Renal cortex interstitium (tissue), 15 donors: ENCODE results near the gene C2orf78. TPM values are rescaled to one million over a fixed set of nuclear protein-coding genes. Genes with fewer than 3 reads are reported as not detected.
"Not testable (repeated sequence)": the region's sequence is repeated elsewhere in the genome, so short reads cannot be mapped to it uniquely, and the experiment has no call there.

Source experiments
- DNase-seq, 11 donors: peaks; one replicate each; pipeline ENCODE4 v3.0.0-alpha.2; 2013; ENCODE audit warnings: low read depth in 9 of 11, low spot score in 4 of 11; ENCODE audit errors: extremely low read depth in 1 of 11
- long read RNA-seq, 16 experiments: transcript quantifications; one replicate each; lab custom pipeline, GENCODE V29; 2026
- polyA plus RNA-seq, 3 donors: library from polyadenylated mRNA; unstranded; fragments of 120-200 nt; gene quantifications; one replicate each; pipeline ENCODE4 v1.2.1, GENCODE V29; 2013; ENCODE audit not compliant: insufficient read length in 3 of 3

C2orf78 gene, protein sequence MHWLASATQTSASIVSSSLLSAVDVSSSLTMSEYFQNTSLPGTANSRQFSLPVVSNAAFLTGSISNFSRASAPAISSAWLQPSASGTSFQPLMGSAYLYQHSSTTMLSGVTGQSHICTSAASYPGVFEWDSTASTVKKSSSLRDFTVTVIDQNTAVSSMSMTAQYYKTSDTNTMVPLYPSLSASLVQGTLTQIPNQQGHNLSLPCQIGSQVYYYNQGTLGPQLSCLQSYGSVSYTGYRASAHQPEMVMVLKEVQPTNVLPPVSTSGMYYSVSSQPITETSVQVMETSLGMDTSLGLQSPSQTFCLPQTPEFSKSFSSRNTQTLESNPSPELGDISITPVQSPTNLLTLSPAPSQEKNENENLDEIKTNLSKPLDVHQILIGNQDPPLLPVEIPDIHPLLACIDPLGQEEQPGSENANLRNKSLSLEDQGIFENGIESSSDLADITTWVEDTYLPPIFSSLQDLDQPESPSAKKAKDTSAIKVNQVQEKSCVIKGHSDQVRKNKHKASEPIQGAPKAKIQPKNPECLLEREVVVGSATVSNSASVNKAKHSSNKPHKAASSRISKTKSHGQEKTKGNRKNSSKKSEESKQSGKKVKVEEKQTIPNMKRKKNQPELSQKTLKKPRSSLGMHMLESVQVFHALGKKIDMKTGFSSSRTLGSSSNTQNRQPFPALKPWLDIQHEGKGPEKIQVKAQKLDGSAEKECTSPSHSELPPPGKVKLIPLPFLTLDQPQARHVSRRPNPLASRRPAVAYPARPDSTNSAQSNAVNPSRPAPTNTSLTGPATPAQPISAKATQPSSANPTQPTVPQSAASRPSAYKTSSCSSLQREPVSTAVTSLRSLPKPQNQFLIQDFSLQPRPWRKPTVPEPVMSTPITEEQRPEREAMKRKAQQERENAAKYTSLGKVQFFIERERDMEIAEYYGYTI
- polyA plus RNA-seq: not detected
- long read RNA-seq, donor 1: 0 reads
- long read RNA-seq, donor 2: 0 reads
- long read RNA-seq, donor 3: 0 reads
- long read RNA-seq, donor 4: 0 reads
- long read RNA-seq, donor 5: 0 reads
- long read RNA-seq, donor 6: 0 reads
- long read RNA-seq, donor 7: 0 reads
- long read RNA-seq, donor 8: 0 reads
- long read RNA-seq, donor 9: 0 reads
- long read RNA-seq, donor 10: 0 reads
- long read RNA-seq, donor 11: 0 reads
- long read RNA-seq, donor 12: 0 reads
- long read RNA-seq, donor 13: 0 reads
- long read RNA-seq, donor 14: 0 reads
- long read RNA-seq, donor 15: 0 reads
- long read RNA-seq, donor 16: 0 reads

DNA sequence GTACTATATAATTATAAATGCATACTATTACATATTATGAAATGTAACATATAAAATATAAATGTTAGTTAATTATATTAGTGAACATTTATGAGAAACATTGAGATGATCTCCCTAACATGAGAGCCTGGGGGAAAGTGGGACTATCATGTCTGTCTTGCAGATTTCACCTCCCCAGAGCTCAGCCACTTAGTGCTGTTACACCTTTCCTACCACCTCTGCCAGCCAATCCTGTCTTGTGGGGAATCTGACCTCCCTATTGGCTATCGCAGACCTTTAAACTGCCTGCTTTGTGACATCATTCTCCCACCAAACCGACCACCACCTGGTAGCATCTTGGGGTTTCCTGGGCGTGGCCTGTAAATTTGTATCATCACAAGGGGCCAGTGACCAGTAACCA, at the start of gene C2orf78:
C2orf78 (plus strand) TSS at position 301 of the 400 bp plus-strand sequence. CDS start 127 bp downstream, outside the sequence.
- DNase-seq: not testable (repeated sequence)

DNA sequence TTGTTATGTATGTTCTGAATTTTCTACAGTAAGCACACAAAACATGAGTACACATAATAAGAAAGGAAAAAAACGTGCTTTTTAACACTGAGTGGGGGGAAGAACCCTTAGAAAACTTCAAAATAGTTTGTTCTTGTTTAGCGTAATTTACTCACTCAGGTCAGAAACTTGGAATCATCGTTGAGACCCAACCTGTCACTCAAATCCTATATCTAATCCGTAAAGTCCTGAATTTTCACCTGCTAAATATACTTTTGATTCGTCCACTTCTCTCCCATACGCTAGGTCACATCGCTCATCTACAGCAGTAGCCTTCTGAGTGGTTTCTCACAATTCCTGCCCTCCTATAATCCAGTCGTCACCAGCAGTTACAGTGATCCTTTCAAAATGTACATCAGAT, 47.6 kb upstream of the C2orf78 start:
- no peak for DNase-seq

DNA sequence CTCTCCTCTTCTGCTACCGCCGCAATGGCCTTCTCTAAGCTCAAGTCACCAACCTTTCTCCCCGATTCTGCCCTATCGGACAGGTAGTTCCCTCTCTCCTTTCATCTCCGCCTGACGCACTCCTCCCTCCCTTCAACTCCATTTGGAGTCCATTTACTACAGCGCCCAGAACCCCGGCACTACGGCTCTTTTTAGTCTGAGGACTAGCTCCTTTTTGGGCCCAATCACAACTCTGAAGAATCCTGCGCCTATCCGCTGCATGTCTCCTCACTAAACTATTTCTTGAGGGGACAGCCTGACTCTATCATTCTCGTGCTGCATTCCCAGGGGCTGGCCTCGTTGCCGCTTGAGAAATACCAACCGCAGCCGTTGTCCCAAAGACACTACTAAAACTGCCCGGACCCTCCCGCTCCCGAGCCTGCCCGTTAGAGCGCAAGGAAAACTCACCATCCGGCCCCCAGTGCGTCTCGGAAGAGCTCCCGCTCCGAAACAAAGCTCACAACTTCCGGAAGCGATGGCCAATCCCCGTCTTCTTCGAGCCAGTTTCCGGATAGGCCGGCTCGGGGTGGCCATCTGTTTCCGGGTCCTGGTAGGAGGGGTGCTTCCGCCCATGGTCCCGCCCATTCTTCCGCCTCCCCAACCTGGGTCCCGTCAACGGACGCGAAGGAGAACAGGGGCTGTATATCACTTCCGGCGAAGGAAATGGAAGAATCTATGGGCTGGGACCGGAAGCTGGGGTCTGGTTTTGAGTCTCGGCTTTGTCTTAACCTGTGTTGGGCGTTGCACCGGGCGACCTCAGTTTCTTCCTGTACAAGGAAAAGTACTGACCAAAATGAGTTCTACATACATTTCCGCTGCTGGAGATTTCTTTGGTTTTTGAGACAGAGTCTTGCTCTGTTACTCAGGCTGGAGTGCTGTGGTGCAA, 46.9 kb upstream of the C2orf78 start, which contains the start of gene TPRKB:
TPRKB (minus strand) TSS at position 491 of the 925 bp plus-strand sequence. CDS start 2,776 bp downstream, outside the sequence.
- DNase-seq: peak; percentile 93 to 96 (median 95)

DNA sequence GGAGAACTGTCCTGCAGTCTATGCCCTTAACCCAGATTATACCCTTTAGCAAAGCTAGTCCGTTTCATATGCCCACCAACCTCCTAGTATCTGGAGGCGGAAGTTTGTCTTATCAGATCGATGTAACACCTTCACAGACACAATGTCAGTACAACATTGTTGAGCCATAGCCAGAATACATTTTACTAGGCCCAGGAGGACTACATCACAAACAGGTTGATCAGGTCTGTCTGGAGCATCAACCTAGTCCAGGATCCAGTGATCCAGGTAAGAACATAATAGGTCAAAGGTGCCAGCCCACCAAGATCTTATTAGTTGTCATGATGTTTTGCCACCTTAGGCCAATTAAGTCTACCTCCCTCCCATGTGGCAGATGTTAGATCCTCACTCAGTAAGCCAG, 44.9 kb upstream of the C2orf78 start:
- no peak for DNase-seq

DNA sequence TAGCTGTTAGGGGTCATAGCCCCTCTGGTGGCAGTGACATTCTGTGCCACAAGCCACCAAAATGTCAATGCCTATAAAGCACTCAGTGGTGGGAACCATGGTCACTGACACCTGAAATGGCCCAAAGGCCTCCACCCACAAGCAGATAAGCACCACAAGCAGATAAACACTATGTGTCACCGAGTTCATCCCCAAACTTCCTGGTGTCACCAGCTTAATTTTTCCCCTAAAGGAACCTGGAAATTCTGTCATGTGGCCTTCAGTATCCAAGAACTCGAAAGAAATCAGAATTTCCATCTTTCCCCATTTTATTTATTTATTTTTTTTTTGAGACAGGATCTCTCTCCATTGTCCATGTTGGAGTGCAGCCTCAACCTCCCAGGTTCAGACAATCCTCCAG, 43.2 kb upstream of the C2orf78 start:
- no peak for DNase-seq

DNA sequence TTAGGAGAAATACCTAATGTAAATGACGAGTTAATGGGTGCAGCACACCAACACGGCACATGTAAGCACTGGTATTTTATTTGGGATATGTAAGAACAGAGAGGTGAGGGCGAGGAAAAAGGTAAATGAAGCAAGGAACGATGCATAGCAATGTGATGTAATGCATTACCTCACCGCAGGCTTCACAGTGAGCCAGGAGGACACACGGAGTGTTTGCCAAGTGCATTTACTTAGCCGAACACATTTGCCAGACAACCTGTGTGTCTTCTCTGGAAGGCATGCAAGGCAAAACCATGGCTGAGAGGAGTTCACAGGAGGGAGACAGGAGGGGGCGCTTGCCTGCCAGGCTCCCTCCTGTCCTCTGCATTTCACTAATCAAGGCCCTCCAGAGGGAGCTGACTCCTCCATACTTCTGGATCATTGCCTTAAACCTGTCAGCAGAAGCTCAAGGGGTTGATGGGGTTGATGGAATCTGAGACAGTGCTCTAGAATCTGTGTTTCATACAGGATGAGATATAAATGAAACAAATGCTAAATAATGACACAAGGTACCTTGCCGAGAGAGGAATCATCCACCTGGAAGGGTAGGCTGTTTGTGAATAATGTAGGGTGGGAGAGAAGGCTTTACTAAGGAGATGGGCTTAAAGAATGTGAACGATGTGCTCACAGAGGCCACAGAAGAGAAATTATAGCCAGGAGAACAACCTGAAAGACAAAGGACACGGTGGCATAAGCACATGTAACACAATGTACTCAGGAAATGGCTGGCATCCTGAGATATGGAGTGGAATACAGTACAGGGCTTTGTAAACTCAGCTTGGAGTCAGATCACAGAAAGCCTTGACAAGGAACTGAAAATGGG, 37.7 kb upstream of the C2orf78 start:
- no peak for DNase-seq

DNA sequence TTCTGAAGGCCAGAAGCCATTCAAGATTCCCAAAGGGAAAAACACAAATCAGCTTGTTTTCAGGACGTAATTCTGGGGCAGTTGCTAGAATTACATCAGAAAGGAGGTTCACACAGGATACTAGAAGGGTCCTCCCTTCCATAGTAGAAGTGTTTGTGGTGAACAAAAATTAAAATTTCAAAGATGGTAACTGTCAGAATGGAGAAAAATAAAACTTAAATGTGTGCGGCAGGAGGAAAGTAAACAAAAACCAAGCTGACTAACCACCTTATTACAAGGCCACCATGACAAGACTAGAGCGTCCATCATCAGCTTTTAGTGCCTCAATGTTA, 37.1 kb upstream of the C2orf78 start:
- no peak for DNase-seq

DNA sequence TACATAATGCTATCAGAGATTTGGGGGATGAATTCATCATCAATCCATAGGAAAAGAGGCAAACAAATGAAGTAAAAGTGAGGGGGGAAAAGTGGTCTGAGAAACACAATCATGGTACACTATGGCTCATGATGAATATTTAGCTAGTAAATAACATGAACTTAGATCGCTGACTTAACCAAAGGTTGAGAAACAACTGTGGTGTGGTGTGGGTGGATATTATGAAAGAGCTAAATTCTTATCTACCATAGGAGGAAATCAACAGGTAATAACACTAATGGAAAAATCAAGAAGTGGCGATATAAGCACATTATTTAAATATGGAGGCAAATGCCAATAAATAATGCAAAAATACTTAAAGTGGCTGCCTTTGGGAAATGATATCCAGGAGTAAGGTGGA, 34.7 kb upstream of the C2orf78 start:
- no peak for DNase-seq

DNA sequence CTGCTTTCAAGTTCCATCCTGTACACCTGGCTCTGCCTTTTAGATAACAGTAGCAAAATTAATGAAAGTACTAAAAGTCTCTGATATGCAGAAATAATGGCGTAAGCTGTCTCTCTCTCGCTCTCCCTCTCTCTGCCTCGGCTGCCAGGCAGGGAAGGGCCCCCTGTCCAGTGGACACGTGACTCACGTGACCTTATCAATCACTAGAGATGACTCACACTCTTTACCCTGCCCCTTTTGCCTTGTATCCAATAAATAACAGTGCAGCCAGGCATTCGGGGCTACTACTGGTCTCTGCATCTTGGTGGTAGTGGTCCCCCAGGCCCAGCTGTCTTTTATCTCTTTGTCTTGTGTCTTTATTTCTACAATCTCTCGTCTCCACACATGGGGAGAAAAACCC, 29.7 kb upstream of the C2orf78 start:
- DNase-seq: not testable (repeated sequence)

DNA sequence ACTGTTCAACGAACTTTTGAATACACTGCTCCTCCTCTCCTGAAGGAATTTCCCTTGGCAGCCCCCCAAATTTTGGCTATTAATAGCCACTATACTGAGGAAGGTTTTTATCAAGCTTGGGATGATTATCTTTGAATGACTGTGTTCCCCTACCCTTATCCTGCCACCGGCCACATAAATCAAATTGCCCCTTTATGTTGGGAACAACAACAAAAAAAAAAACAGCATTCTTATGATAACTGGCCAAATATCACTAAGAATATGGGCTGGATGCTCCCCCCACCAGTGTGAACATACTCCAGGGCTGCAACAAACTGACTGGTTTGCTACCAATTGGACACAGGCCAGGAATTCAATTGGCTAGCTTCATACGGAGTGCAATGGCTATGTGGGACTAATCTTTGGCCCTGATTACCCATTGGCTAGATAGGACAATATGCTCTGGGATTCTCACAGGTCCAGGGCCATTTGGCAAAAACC, 24.7 kb upstream of the C2orf78 start:
- peak in 6 of 11 donors; percentile 0 to 31 (median 12) for DNase-seq

DNA sequence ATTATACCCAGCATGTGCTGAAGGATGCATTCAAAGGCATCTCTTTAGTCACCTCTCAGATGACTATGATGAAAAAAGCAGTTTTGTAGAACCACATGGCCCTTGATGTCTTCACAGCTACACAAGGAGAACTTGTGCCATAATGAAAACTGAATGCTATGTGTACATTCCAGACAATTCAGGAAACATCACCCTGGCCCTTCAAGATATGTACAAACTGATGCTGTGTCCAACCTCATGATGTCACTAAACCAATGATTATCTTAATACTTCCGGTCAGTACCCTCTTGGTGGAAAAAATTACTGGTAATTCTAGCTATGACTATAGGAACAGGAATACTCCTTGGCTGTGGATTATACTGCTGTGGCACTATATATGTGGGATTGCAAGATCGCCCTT, 24.1 kb upstream of the C2orf78 start:
- no peak for DNase-seq

DNA sequence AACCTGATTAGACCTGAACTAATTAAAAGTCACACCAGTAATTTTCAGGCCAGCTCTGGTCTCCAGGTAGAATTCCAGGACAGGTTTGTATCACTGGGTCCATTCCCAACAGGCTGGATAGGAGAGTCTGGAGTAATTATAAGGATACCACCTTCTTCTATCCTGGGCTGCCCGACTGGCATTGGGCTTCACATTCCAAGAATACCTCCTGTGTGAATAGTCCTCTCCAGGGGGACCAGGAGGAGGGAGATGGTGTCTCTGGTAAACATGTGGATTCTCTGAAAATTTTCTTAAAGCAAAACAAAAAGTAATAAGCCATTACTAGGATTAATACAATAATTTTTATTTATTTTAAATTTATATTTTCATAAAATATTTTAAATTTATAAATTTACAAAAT, 21.4 kb upstream of the C2orf78 start:
- DNase-seq: no peak

DNA sequence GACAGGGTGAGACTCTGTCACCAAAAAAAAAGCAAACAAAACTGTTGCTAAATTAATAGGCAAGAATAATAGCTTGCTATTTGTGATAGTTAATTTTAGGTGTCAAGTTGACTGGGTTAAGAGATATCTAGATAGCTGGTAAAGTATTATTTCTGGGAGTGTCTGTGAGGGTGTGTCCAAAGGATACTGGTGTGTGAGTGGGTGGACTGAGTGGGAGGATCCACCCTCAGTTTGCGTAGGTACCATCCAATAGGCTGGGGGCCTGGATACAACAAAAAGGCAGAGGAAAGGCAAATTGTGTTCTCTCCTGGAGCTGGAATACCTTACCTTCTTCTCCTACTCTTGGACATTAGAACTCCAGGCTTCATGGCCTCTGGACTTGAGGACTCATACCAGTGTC, 19.0 kb upstream of the C2orf78 start:
- DNase-seq: no peak

DNA sequence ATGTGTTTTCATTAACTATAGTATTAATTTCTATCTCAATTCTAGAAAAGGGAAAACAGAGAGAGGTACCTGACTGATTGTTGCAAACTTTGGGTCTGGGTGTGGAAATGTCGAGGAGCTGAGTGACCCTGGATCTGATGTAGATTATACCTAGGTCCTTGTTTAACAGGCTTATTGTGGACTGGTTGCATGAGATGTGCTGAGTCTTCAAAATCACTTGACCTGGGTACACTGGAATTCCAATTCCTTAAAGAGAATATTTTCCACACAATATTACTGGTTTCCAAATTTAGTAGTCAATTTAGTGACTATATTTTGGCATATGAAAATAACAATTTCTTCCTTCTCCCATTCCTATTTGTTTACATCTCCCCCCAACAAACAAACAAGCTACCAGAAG, 17.6 kb upstream of the C2orf78 start:
- DNase-seq: no peak

DNA sequence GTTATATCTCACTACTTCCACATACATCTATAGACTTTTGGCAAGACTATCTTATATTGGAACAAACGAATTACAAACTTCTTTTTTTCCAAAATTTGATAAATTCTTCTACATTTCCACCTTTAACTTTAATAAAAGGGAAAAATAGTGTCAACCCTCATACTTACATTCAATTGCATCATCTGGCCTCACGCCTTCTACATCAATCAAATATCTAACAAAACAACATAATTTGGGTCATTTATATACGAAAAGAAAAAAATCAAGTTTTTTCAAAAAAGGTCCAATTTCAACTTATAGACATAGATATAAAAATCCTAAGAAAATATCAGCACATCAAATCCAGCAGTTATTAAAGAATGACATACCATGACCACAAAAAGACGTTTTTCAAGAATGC, 17.0 kb upstream of the C2orf78 start:
- DNase-seq: no peak

DNA sequence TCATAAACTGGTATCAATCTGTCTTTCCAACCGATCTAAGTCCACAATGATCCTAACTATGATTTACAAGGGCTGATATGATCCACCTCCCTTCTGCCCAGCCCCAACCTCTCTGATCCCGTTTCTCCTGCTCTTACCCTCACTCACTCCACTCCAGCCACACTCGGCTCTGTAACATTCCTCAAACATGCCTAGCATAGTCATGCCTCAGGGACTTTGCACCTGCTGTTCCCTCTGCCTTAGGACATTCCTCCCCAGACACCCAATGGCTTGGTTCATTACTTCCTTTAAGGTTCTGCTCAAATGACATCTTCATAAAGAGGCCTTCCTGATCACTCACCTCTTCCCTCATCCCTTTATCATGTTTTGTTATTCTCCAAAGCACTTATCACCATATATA, 13.3 kb upstream of the C2orf78 start:
- no peak for DNase-seq

DNA sequence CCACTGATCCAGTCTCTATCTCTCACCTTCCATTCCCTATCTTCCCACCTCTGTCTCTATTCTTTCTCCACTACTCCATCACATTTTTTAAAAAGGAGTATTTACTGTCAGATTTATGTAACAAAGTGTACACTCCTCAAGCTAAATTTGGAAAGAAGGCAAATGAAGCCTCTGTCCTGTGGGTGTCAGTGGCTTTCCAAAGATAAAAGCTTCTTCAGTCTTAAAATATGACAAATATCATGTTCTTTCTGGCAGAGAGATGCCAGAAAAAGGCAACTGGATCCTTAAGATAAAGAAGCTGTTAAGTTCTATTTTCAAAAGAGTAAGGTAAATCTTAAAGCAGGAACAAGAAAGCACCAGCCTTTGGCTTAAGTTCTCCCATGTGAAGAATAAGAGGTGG, 11.2 kb upstream of the C2orf78 start:
- DNase-seq: no peak
